ENCODE data around the gene HSCB. TPM values are rescaled to one million over a fixed set of nuclear protein-coding genes. Genes with fewer than 3 reads are reported as not detected.
"Not testable (repeated sequence)": the region's sequence is repeated elsewhere in the genome, so short reads cannot be mapped to it uniquely, and the experiment has no call there.

The HSCB gene
- total RNA-seq, 1 donor from 2014 or later, result 13.4 TPM

- TF ChIP-seq, protein P1, sequence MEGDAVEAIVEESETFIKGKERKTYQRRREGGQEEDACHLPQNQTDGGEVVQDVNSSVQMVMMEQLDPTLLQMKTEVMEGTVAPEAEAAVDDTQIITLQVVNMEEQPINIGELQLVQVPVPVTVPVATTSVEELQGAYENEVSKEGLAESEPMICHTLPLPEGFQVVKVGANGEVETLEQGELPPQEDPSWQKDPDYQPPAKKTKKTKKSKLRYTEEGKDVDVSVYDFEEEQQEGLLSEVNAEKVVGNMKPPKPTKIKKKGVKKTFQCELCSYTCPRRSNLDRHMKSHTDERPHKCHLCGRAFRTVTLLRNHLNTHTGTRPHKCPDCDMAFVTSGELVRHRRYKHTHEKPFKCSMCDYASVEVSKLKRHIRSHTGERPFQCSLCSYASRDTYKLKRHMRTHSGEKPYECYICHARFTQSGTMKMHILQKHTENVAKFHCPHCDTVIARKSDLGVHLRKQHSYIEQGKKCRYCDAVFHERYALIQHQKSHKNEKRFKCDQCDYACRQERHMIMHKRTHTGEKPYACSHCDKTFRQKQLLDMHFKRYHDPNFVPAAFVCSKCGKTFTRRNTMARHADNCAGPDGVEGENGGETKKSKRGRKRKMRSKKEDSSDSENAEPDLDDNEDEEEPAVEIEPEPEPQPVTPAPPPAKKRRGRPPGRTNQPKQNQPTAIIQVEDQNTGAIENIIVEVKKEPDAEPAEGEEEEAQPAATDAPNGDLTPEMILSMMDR (IDR thresholded peaks at IDR 0.05), result no peak
- no peaks in the 10 kb centered on the region for H3K9me3 Mint-ChIP-seq (ENCODE audit: unreplicated experiment)
- no peaks in the 10 kb centered on the region for H3K27me3 Mint-ChIP-seq (ENCODE audit: unreplicated experiment)
- peak overlapping the region; percentile 76 for H3K27ac Mint-ChIP-seq (ENCODE audit: unreplicated experiment)
- H3K4me1 Mint-ChIP-seq (ENCODE audit: unreplicated experiment), result peaks cover 20% of the 10 kb centered on the region
- no peak for DNase-seq (ENCODE audit: extremely low spot score, unreplicated experiment)
- H3K36me3 Mint-ChIP-seq (ENCODE audit: unreplicated experiment), result peaks cover 15% of the 10 kb centered on the region
- peak overlapping the region; percentile 90 for H3K4me3 Mint-ChIP-seq (ENCODE audit: unreplicated experiment)
Measured at GRCh38 chr22:28741200-28741784, 547 bp upstream of the HSCB start.

DNA sequence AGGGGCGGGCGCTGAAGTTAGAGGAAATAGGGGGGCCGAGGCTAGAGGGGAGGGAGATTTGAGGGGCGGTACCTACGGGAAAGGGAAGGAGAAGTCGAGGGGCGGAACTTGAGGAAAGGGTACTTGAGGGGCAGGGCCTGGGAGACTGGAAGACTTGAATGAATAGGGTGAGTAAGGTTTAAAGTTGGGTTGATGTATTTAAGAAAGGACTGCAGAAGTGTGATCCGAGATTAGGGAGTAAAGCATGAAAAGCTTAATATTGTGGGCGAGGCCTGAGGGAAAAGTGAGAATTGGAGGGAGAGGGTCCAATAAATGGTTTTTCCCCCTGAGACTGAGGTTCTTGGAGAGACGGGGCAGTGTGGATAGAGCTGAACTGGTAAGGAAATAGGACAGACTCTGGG lies 723 bp downstream of the HSCB start:
- H3K36me3 Mint-ChIP-seq (ENCODE audit: unreplicated experiment), result peaks cover 15% of the 10 kb centered on the region
- TF ChIP-seq, protein P1 (IDR thresholded peaks at IDR 0.05), result no peak
- H3K27me3 Mint-ChIP-seq (ENCODE audit: unreplicated experiment), result no peaks in the 10 kb centered on the region
- H3K9me3 Mint-ChIP-seq (ENCODE audit: unreplicated experiment), result no peaks in the 10 kb centered on the region
- peak overlapping the region; percentile 90 for H3K4me3 Mint-ChIP-seq (ENCODE audit: unreplicated experiment)
- peak overlapping the region; percentile 95 for H3K27ac Mint-ChIP-seq (ENCODE audit: unreplicated experiment)
- no peak for DNase-seq (ENCODE audit: extremely low spot score, unreplicated experiment)
- peaks cover 20% of the 10 kb centered on the region for H3K4me1 Mint-ChIP-seq (ENCODE audit: unreplicated experiment)

- Mint-ChIP-seq H3K9me3 (ENCODE audit: unreplicated experiment) (no peaks in the 10 kb centered on the region), H3K36me3 (ENCODE audit: unreplicated experiment) (peaks cover 19% of the 10 kb centered on the region), H3K4me1 (ENCODE audit: unreplicated experiment) (peaks cover 20% of the 10 kb centered on the region), H3K27me3 (ENCODE audit: unreplicated experiment) (no peaks in the 10 kb centered on the region), H3K4me3 (ENCODE audit: unreplicated experiment) (no peak overlapping the region), H3K27ac (ENCODE audit: unreplicated experiment) (no peak overlapping the region)
- TF ChIP-seq, protein P1 (IDR thresholded peaks at IDR 0.05), result no peak
- no peak for DNase-seq (ENCODE audit: extremely low spot score, unreplicated experiment)
Measured at GRCh38 chr22:28743852-28744251, 2.0 kb downstream of the HSCB start.

DNA sequence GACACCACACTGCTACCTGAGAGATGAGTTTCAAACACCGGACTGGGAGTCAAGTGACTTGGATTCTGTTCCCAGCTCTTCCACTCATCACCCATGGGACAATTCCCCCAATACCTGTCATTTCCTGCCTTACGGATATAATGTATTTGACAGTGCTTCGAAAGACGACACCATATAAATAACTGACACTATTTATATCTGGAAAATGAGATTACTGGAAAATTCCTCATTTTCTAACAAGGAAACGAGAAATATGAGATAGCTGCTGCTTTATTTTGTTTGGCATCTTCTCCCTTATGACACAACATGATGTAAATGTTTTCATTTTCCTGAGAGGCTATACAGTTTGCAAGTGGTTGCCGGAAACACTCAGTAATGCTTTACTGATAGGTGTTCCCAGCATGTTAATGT lies 8.6 kb downstream of the HSCB start:
- Mint-ChIP-seq H3K27me3 (ENCODE audit: unreplicated experiment) (no peaks in the 10 kb centered on the region), H3K9me3 (ENCODE audit: unreplicated experiment) (no peaks in the 10 kb centered on the region), H3K4me3 (ENCODE audit: unreplicated experiment) (peak overlapping the region; percentile 51), H3K27ac (ENCODE audit: unreplicated experiment) (peak overlapping the region; percentile 90), H3K4me1 (ENCODE audit: unreplicated experiment) (peaks cover 20% of the 10 kb centered on the region), H3K36me3 (ENCODE audit: unreplicated experiment) (peaks cover 16% of the 10 kb centered on the region)
- no peak for DNase-seq (ENCODE audit: extremely low spot score, unreplicated experiment)
- TF ChIP-seq, protein P1 (IDR thresholded peaks at IDR 0.05), result no peak

DNA sequence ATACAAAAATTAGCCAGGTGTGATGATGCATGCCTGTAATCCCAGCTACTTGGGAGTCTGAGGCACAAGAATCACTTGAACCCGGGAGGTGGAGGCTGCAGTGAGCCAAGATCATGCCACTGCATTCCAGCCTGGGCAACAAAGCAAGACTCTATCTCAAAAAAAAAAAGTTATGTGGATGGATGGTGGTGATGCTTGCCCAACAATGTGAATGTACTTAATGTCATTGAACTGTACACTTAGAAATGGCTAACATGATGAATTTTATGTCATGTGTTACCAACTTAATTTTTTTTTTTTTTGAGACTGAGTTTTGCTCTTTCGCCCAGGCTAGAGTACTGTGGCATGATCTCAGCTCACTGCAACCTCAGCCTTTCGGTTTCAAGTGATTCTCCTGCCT lies 12.7 kb downstream of the HSCB start:
- H3K27ac Mint-ChIP-seq (ENCODE audit: unreplicated experiment); H3K27me3 Mint-ChIP-seq (ENCODE audit: unreplicated experiment); DNase-seq (ENCODE audit: extremely low spot score, unreplicated experiment); H3K9me3 Mint-ChIP-seq (ENCODE audit: unreplicated experiment); H3K4me3 Mint-ChIP-seq (ENCODE audit: unreplicated experiment); H3K36me3 Mint-ChIP-seq (ENCODE audit: unreplicated experiment): not testable (repeated sequence)
- peaks cover 18% of the 10 kb centered on the region for H3K4me1 Mint-ChIP-seq (ENCODE audit: unreplicated experiment)

All from osteocyte (in vitro differentiated cells).